Right renal cortex interstitium (tissue), 3 donors: ENCODE data around the gene RNF34. TPM values are rescaled to one million over a fixed set of nuclear protein-coding genes. Genes with fewer than 3 reads are reported as not detected.

ENCODE experiments used
- DNase-seq, 3 donors: peaks; one replicate each; pipeline ENCODE4 v3.0.0-alpha.2; 2013; ENCODE audit warnings: low read depth in 3 of 3, low spot score in 2 of 3
- polyA plus RNA-seq, 3 donors: library from polyadenylated mRNA; unstranded; fragments of 120-200 nt; gene quantifications; one replicate each; pipeline ENCODE4 v1.2.1, GENCODE V29; 2013; ENCODE audit not compliant: insufficient read length in 3 of 3

RNF34 gene
- polyA plus RNA-seq, 3 donors: 45.5 to 46.8 (median 45.7) TPM

DNA sequence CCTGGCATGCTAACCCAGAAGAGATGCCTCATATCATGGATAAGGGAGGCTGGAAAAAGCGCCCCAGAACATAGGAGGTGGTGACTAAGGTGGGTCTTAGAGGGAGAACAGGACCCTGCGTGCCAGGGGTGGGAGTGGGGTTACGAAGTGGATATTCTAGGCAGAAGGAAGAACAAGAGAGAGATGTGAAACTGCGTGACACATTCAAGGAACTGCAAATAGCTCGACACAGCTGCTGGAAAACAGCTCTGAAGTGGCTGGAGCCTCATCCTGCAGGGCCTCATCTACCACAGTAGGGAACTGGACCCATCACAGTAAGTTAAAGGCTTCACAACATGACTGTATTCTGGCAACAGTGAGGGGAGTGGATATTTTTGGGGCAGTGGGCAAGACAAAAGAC, 61.1 kb downstream of the RNF34 start:
- no peak for DNase-seq

DNA sequence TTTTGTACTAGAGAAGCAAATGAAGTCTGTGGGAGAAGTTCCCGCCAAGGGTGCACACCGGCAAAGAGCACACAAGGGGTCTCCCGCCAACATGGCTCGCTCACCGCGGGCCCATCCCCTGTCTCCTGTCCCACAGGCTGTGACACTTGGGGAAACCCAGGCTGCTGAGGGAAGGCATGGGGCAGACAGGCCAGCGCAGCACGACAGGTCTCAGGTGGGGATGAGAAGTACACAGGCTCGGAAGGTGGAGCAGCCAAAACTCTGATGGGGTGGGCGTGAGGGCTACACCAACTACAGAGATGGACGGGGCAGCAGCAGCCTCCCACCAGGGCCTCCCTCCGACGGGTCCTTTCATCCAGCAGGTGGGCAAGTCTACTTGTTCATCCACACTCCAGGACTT, 64.4 kb downstream of the RNF34 start:
- DNase-seq: no peak

DNA sequence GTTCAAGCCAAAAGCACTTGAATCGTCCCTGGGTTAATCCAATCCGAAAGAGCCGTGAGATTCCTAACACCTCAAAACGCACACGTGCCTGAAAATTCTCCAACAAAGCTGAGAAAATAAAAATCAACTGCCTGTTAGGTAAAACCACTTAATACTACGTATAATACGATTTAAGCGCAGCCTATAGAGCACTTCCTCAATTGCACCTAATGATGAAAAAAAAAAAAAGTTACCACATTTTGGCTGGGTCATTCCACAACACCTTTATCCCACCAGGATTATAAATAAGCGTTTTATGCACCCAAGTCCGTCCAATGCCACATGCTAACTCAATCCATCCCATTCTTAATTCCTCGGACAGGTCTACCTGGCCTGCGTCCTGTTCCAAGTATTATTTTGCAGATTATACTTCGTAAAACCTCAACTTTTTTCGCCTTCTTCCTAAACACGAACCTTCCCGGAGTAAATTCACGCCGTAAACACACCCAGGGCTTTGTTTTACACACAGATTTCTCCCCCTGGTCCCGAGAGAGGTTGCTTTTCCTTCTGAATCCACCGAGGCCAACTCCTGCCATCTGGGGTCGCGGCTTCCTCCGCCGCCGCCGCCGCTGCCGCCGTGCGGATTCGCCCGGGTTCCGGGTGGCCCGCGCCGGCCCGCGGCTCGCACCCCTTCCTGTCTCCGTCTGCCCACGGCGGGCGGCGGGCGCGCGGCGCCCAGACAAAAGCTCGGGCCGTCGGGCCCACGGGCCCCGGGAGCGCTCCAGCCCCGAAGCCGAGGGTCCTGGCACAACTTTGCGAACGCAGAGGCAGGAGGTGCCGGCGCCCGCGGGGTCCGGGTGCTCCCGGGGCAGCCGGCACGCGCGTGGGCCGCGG, 66.2 kb downstream of the RNF34 start:
- no peak for DNase-seq

DNA sequence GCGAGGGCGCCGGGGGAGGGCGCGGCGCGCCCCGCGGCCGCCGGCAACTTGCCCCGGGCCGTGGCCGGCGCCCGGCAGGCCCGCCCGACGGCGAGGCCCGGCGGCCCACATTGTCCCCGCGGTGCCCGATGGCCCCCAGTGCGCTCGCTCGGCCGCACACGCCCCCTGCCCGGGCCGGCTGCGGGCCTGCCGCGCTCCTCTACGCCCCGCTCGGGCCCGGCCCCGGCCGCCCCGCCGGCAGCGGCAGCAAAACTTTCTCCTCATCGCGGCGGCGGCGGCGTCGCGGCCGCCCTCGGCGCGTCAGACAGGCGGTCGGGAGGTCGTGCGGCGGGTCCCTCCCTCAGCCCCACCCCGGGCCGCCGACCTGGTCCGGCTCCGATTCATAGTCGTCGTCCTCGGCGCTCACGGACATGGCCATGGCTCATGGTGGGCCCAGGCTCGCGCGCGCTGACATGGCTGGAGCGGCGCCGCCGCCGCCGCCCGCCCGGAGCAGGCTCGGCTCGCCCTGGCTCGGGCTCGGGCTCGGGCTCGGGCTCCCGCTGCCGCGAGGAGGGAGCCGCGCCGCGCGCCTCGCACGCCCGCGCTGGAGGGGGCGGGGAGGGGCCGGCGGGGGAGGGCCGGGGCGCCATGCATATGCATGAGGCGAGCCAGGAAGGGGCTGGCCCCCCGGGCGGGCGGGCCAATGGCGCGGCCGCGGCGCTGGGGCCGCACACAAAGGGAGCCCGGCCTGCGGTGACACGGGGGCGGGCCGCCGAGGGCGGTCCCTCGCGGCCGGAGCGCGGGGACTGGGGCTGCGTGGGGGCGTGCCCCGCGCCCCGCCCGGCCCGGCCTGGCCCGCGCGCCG, 67.1 kb downstream of the RNF34 start:
- DNase-seq: peak in 1 of 3 donors; percentile 80

DNA sequence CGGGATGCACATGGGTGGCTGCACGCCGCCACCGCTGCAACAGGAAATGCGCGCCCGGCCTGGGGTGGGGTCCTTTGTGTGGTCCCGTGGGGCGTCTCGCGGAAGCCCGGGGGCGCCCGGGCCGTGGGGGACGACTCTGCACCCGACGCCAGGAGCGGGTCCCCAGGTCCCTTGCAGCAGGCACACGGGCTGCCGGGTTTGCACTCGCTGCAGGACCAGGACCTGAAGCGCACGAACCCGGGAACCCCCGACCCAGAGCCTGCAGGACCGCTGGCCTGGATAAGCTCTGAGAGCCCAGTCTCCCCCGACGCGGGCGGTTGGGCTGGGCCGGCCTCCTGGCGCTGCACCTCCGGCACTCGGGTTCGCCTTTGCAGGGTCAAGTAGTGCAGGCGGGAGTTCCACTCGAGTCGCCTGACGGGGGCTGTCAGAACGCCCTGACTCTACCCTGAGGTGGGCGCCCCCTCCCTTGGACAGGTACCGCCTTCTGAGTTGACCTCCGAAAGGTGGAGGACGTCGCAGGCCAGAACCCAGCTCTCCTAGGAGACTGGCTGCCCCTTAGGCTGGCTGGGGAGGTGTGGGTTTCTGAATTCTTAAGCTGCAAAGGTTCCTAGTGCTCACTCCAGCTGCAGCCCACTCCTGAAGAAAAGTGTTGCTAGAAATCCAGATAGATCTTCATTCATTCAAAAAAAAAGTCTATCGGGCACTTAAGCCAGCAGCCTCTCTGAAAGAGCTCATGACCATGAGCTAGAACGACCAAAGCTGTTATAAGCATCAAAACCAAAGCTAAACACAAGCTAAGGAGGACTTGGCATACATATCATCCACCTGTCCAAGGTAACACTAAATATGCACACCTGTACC, 68.0 kb downstream of the RNF34 start:
- no peak for DNase-seq

DNA sequence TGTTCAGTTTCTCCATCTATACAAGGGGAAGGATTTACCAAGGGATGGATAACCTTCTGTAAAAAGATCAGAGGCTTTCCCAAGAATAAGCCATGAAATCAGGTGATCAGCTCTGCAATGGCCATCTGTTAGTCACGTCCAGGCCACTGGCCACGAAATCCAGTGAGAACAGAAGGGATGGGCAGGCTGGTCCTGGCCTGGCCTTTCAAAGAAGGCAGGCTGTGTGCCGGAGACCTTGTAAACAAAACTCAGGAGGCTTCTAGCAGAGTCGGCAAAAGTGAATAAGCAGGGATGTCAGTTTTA, 68.5 kb downstream of the RNF34 start:
- no peak for DNase-seq

GRCh38 chr12:121470751-121471150, 70.8 kb downstream of the RNF34 start:
- no peak for DNase-seq

- no peak for DNase-seq
These were observed 72.4 kb downstream of the RNF34 start for GRCh38 chr12:121472150-121472905.

Other genes with a start within 250 kb of the RNF34 start
- 10 to 100 TPM; 33.4 to 38.5 (median 34.2) TPM for gene P2RX4, start 190.0 kb upstream of the RNF34 start, polyA plus RNA-seq
- 10 to 100 TPM; 31.2 to 34.0 (median 33.9) TPM for gene CAMKK2, start 103.4 kb upstream of the RNF34 start, polyA plus RNA-seq
- 100 to 1,000 TPM; 134 to 158 (median 138) TPM for gene ANAPC5, start 47.7 kb upstream of the RNF34 start, polyA plus RNA-seq
- gene KDM2B, start 180.9 kb downstream of the RNF34 start, polyA plus RNA-seq: 10 to 100 TPM; 73.7 to 78.0 (median 74.7) TPM
- gene ORAI1, start 226.4 kb downstream of the RNF34 start, polyA plus RNA-seq: 10 to 100 TPM; 11.0 to 14.7 (median 11.1) TPM